Hypothalamus (tissue), 51 donors: ENCODE results near the gene ALKBH5.

Experiments used
- DNase-seq, 51 donors: peaks; one replicate each; lab custom pipeline; 2025; lab: John Stamatoyannopoulos, UW

The ALKBH5 gene

DNA sequence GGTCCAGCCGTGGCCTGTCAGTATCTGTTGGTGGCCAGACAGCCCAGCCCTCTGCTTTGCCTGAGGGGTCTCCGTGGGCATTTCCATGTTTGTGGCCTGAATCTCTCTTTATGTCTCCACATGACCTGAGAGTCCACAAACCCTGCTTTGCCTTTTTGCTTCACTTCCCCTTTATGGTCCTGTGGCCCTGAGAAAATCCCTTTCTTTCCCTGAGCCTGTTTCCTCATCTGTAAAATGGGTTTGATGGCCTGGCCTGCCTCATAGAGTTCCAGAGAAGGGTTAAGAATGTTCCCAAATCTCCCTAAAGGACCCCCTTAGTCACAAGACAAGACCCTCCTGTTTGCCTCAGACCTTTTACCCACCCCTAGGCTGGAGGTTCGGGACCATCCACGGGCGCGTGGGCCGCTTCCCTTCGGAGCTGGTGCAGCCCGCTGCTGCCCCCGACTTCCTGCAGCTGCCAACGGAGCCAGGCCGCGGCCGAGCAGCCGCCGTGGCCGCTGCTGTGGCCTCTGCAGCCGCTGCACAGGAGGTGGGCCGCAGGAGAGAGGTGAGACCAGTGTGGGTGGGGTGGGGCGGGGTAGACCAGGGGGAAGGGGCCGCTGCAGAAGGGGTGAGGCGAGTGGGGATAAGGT lies 26.2 kb upstream of the ALKBH5 start:
- DNase-seq: no peak

DNA sequence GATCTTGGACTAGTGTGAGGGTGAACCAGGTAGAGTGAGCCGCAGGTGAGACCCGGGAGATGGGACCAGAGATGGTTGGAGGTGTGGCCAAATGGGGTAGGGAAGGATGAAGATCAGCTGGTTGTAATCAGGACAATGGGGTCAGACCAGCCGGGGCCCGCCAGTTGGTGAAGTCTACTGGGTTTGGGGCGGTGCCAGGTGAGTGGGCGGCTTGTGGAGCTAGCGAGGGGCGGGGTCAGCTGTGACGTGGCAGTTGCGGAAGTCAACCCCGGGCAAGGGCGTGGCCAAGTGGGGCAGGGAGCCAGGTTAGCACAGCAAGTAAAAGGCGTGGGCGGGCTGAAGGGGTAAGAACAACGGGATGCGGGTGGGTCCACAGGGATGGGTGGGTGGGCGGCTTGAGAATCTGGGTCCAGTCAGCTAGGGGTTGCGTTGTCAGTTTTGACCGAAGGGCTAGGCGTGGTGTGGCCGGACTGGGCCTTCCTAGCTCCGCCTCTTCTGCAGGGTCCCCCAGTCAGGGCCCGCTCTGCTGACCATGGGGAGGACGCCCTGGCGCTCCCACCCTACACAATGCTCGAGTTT lies 25.5 kb upstream of the ALKBH5 start:
- peak in 37 of 51 donors; percentile 9 to 75 (median 35) for DNase-seq

DNA sequence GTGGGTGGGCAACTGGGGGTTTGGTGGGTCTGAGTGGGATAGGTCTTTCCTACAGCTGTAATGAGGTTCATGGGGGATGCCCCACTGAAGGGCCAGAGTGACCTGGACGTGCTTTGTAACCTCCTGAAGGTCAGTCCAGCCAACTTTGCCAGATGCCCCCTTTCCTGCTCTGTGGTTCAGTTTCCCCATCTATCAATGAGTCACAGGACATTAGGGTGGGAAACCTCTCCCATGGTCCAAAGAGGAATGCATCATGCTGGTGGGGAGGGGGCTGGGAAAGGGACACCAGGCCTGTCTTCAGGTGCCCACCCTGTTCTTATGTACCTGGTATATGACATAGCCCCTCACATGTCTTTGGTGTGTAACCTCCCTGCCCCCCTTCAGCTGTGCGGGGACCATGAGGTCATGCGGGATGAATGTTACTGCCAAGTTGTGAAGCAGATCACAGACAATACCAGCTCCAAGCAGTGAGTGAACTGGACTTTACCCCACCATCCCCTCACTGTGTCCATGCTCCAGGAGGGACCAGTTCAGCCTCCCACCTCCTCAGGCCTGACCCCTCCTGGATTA lies 24.0 kb upstream of the ALKBH5 start:
- DNase-seq: no peak

DNA sequence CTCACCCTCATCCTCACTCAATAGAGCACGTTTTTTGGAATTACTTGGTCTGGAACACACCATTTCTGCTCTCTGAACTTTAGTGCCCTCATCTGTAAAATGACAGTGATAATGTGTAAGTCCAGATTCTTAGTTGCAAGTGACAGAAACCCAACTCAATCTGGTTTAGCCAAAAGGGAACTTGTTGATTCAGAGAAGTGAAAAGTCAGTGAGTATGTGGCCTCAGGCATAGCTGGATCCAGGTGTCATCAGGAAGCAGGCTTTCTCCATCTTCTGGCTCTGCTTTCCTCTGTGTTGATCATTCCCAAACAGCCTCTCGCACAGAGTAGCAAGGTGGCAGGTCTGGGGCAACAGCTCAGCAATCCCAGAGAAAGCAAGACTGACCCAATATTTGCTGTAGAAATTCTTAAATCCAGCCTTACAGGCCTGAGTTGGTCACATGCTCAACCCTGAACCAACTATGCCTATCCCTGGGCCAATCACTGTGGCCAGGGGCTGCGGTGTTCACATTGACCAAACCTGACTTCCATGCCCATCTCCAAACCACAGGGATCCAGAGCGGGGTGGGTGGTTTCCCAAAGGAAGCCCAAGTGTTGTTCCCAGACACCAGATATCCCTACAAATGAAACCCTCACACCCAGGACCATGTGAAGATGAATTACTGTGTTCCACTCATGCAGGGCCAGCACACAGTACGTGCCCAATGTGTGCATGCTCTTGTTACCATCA lies 23.3 kb upstream of the ALKBH5 start:
- no peak for DNase-seq

DNA sequence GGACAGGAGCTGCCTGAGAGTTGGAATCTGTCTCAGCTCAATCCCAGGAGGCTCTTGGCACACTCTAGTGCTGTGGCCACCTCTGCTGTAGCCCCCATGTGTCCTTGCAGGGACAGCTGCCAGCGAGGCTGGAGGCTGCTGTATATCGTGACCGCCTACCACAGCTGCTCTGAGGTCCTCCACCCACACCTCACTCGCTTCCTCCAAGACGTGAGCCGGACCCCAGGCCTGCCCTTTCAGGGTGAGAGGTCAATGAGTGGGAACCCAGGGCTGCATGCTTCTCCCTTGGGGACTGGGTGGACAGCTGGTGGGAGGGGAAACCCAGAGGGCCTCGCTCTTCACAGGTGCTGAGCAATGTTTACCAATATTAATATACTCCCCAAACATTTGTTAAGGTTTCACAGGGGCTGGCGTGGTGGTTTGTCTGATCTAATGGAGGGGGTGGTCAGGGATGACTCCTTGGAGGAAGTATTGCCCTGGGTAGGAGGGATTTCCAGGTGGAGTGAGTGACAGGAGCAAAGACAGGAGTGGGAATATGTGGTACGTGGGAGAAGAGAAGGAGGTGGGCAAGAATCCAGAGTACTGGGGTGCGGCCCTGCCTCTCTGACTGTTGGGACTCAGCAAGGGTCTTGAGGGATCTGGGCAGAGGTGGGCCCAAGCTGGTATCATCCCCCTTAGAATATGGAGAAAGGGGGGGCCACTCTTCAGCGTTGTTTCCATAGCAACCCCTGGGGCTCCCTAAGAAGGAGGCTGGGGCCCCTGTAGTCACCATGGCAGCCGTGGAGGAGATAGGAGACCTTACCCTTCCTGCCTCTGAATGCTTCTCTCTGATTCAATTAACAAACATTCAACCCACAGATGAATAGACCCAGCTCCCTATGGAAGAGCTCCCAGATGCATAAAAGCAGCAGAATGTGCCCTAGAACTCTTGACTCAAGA lies 22.2 kb upstream of the ALKBH5 start:
- no peak for DNase-seq

DNA sequence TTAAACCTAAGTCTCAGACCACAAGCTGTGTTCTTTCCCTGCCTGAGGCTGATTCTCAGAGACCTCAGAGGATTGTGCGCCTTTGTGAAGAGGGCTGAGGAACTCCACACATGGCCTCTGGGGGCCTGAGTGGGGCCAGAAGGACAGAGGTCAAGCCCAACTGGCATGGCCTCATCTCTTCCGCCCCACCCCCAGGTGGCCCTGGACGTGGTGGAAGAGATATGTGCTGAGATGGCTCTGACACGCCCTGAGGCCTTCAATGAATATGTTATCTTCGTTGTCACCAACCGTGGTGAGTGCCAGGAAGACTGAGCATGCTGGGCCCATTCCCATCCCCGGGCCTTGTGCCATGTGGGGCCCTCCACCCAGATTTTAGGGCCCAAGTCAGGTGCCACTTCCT lies 20.1 kb upstream of the ALKBH5 start:
- no peak for DNase-seq

DNA sequence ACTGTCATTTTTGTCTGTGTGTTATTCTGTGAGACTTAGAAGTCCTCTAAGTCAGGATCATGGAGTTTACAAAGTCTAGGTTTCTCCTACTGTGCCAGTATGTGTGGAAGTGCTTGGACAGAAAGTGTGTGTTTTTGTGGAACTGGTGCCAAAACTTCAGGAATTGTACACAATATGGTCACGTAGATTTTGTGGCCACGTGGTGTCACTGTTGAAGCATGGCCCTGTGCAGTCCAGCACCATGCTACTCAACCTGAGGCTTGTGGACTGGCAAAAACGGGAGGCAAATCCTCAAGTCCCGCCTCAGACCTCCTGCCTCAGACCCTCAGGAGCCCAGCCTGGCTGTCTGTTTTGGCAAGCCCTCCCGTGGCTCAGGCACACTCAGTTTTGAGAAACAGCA lies 16.7 kb upstream of the ALKBH5 start:
- DNase-seq: no peak

DNA sequence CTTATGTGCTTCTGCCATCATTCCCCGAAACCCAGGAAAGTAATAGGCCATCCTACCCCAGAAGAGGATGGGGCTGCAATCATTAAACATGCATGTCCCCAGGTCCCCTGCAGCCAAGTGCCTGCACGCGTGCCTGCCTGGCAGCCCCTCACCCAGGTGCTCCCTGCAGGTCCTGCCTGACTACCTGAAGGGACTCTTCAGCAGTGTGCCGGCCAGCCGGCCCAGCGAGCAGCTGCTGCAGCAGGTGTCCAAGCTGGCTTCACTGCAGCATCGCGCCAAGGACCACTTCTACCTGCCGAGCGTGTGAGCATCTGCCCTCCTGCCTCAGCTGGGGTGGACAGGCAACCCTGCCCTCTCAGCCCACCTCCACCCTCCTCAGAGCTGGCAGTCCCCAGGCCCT lies 16.2 kb upstream of the ALKBH5 start:
- DNase-seq: no peak

DNA sequence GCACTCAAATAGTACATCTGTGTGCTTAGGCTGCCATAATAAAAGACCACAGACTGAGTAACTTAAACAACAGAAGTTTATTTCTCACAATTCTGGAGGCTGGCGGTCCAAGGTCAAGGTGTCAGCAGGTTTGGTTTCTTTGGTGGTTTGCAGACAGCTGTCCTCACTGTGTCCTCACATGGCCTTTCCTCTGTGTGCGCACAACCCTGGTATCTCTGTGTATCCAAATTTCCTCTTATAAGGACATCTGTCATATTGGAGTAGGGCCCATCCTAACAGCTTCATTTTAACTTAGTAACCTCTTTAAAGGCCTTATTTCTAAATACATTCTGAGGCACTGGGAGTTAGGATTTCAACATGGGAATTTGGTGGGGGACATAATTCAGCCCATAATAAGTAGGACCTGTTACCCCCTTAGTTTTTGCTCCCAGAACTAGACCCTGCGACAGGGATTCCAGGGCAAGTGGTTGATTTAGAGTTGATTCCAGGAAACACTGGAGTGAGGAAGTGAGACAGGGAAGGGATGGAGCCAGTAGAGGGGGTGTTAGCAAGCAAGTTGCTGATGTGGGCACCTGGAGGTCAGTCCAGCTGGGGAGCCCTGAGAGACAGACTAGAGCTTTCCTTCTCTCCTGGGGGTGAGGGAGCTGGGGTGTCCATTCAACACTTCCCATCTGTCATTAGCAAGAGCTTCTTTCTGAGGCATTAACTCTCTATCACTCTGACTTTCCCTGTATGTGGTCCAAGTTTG lies 10.9 kb upstream of the ALKBH5 start:
- no peak for DNase-seq

DNA sequence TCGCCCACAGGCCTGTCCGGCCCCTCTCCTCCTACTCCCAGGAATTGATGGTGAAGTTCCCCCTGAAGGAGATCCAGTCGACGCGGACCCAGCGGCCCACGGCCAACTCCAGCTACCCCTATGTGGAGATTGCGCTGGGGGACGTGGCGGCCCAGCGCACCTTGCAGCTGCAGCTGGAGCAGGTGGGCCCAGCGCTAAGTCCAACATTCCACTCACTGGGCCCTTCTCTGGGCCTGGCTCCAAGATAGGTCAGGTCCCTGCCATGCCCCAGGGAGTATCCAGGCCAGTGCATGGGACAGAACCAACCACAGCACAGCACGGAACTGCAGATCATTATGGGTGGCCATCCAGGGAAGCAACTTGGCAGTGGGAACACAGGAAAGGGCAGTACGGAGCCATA lies 9.9 kb upstream of the ALKBH5 start:
- no peak for DNase-seq

DNA sequence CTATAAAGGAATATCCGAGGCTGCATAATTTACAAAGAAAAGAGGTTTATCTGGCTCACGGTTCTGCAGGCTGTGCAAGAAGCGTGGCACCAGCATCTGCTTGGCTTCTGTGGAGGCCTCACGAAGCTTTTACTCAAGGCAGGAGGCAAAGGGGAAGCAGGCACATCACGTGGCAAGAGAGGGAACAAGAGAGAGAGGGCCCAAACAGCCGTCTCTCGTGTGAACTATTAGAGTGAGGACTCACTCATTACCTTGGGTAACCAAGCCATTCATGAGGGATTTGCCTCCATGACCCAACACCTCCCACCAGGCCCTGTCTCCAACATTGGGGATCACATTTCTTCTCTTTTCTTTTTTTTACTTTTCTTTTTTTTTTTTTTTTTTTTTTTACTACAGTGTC lies 7.5 kb upstream of the ALKBH5 start:
- peak in 3 of 51 donors; percentile 13 to 16 (median 16) for DNase-seq

DNA sequence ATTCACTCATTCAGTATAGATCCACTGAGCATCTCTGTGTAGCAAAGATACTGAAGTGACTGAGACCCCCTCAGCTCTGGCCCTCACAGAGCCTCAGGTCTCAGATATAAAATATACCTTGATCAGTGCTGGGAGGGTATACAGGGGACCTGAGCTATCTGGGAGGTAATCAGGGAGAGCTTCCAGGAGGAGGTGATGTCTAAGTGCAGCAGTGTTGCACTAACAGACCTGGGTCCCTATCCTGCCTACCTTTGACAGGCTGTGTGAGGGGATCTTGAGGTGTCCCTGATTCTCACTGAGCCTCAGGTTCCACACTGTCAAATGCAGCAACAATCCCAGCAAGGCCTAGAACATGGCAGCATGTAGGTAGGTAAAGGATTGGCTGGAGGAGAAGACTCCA lies 6.5 kb upstream of the ALKBH5 start:
- DNase-seq: no peak

DNA sequence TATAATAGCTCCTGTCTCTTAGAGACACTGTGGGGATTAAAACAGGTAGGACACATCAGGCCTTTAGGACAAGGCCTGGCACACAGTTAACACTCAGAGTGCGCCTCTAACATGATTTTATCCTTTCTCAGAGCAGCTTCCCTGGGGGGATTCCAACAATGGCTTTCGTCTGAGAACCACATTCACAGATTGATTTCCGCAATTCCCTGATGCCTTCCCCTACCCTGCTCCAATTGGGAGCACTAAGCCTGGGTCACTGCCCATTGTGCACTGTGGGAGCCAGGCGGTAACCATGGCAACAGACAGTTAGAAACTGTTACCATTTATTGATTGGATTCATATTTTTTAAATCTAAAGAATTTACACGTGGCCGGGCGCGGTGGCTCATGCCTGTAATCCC lies 5.9 kb upstream of the ALKBH5 start:
- no peak for DNase-seq

DNA sequence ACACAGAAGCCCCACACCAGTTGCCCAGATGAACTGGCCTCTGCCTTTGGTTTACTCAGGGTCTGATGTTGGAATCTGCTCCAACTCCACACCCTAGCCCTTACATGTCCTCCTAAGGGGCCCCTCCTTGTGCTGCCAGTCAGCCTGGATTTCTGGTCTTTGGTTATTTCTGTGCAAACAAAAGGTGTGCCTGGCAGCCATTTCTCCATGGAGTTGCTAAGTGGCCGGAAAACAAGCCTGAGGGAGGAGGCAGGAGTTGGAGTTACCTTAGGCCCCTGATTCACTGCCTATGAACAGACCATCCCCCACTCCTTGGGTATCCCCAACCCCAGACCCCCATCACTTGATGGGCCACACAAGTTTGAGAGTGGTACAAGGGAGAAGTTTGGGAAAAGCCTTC lies 4.4 kb upstream of the ALKBH5 start:
- DNase-seq: no peak

DNA sequence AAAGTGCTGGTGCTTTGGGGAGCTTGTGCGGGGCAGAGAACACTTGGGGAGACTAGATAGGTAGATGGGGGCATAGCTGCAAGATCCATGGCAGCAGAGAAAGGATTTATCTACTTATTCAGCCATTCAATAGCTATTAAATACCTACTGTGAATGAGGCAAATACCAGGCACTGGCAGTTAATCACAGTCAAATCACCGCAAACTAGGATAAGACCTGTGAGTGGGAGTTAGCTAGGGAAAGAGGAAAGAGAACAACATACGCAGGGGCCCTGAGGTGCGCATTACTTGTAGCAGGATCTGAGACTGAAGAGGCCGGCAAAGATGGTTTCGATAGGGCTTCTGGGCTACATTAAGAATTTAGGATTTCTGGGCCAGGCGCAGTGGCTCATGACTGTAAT lies 3.8 kb upstream of the ALKBH5 start:
- DNase-seq: no peak

DNA sequence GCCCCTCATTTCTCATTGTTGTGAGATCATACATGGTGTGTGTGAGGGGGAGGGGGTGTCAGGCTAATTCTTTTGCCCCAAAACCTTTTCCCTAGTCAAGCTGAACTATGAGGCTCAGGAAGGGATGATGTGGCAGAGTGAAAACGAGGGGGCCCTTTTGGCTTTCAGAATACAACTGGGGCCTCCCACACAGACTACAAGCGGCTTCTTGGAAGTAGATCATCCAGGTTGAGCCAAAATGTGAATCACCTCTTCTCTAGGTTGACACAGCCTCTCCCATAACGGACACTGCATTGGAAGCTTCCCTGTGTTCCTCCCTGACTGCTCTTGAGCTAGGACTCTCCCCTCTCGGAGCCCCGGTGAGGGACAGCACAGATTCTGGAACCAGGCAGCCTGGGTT lies 2.3 kb upstream of the ALKBH5 start:
- DNase-seq: no peak

DNA sequence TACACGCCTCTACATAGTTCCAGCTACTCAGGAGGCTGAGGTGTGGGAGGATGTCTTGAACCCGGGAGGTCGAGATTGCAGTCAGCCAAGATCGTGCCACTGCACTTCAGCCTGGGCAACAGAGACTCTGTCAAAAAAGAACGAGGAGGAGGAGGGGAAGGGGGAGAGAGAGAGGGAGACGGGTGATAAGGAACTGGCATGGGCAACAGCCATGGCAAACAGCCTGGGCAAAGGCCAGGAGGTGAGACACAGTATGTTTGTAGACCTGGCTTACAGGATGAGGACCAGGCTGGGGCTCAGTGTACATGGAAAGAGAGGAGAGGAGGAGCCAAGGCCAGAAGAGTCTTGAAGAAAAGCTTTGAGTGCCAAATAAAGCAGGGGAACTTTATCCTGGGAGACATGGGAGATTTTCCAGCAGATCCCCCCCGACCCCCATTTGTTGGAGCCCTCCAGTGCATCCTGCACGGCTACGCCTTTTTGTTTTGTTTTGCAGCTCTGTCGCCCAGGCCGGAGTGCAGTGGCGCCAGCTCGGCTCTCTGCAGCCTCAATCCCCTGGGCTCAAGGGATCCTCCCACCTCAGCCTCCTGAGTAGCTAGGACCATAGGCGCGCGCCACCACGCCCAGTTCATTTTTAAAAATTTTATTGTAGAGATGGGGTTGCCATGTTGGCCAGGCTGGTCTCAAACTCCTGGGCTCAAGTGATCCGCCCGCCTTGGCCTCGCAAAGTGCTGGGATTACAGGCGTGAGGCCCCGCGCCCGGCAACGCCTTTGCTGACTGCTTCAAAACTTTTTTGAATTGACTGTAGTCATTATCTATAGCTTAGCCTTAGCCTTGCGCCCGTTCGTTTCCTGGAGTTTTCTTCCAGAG lies 1.3 kb upstream of the ALKBH5 start:
- no peak for DNase-seq

DNA sequence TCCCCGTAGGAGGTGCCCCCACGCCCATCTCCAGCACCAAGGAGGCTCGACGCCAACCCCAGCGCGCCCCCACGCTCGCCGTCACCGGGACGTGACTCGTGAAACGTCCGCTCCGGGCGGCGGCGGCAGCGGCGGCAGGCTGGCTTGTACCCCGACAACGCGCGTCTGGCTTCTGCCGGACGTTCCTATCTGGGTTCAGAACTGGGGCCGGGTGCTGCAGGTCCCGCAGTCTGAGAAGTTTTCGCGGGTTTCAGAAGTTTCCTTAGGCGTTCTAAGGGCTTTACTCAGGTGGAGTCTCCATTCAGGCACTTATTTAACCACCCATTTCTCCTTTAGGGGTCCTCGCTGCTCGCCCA lies 672 bp upstream of the ALKBH5 start:
- peak in 44 of 51 donors; percentile 57 to 96 (median 86) for DNase-seq
